GM19455 (cell line): Measurements from ENCODE around the gene MAT2B.
"Not testable (repeated sequence)": the region's sequence is repeated elsewhere in the genome, so short reads cannot be mapped to it uniquely, and the experiment has no call there.

Source experiments
- ATAC-seq: cut with Tn5 transposase; IDR thresholded peaks from one replicate; pipeline ENCODE4 v1.9.1; 2021; ENCODE audit not compliant: unreplicated experiment

MAT2B gene

DNA sequence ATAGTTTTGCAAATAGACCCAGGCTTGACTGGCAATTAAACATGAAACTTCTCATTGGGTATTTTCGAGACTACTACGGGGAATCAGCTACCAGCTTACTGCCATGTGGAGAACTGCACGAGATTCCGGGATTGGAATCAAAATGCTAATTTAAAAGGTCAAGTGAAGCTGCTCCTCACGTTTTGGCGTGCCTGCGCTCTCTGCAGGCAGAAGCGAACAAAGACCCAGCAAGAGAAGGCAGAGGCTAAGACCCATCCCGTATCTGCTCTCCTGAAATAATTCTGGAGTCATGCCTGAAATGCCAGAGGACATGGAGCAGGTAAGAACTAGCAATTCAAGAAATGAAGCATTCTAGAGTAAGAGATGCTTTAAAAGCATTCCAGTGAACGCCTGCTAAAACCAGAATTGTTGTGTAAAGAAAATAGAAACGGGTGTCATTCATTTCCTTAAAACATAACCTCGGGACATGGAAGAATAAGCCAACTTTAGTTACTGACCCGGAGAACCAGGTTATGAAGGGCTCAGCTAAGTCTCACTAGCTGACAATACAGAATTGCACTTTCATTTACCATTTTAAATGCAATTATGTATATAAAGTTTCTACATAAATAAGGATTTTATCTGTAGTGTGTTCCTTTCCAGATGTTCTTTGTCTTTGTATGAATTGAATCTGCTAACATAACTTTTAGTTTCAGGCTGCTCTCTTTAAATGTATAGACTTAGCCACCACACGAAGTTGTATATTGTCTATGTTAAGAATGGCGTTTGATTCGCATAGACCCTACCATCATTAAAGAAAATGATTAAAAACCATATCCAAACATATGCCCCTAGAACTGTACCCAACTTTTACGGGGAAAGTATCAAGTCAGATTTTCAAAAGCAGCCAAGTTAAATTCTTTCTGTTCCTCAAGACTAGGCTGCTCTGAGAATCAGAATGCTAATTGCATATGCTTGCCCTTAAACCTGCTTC lies 2.0 kb upstream of the MAT2B start:
- no peak for ATAC-seq

DNA sequence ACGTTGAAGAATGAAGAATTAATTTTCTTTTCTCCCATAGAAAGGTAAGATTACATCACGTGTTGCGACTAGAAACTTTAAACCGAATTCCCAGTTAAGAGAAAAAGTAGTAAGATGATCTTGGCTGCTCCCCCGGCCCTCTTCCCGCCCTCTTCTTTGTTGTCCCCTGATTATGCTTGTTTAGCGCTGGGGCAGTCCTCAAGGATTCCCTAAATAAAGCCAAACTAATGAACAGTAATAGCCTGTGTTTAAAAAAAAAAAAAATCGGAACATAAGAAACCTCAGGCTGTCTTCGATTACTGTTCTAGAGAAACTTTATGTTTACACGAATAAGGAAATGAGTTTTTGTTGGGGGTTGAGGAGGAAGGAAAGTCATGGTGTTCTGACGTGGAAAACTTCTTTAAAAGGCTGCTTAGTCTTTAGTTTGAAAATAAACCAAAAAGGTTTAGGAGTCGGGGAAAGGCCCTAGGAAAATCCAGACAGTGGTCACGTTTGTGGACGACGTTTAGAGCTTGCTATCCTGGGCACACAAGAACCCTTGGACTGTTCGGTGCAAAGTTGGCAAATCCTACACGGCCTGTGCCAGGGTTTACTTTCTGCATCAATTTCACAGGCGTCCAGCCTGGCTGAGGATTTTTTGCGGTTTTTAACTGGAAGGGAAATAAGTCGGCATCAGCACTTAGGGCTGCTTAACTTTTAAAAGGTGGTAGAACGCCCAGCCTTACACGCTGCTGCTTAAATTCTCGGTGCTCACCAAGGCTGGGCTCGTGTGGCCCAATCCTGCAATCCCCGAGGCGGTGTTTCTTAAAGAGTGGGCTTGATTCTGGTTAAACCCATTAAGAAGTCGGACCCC lies 1.1 kb upstream of the MAT2B start:
- ATAC-seq = no peak

DNA sequence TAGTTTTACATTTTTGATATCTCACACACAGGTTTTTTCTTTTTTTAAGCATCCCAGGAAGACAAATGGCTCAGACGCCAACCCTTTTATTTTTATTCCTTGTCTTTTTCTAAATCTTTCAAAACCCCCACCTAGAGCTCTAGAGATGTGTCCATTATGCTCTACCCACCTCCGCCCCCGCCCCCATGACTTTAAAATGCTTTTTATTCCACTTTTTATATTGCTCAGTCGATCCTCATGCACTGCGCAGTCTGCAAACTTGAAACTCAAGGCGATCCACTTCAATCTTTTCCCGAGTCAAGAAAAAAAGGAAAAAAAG lies 411 bp upstream of the MAT2B start:
- ATAC-seq = no peak

DNA sequence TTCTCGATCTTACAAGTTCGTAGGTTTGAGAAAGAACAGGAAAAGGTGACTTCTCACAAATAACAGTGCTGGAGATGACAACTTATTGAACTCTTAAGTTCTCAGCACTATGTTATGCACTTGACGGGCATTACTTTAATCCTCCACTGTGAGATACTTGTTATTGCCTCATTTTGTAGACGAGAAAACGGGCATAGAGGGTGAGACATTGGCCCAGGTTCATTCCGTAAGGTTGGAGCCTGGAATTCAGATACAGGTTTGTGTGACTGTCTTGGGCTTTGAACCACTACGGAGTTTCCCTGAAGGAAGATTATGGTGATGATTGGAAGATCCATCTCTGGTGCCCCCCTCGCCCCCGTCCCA lies 657 bp downstream of the MAT2B start:
- peak; percentile 14 for ATAC-seq

DNA sequence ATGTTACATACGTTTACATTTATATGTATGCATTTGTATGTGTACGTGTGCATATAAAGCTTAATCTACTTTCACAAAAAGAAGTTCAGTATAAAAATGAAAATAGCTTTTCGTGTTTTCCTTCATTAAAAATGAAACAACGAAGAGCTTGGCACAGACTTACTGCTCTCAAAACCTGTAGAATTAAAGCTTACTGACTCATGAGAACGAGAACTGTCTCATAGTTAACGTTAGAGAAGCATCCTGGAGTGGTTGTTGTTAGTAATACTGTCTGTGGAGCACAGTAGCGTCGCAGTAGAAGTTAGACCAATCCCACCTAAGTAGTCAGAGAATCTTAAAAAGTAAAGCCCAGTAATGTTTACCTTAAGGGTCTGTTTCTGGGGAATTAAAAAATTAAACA lies 1.3 kb downstream of the MAT2B start:
- no peak for ATAC-seq

DNA sequence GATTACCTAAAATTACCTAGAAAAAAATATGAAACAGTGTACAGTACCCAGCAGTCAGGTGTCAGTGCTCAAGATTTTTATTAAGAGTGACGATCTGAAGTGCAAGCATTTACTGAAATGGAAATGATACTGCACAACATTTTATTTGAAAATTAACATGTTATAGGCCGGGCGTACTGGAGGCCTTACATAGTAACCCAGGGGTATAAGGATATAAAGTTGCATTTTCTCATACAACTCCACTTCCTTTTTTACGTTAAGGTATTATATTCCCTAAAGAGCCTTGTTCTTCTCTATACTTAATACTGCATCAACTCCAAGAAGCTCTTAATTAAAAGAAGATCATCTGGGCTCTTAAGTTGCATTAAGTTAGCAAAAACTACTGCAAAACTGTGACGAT lies 3.3 kb downstream of the MAT2B start:
- ATAC-seq = no peak

DNA sequence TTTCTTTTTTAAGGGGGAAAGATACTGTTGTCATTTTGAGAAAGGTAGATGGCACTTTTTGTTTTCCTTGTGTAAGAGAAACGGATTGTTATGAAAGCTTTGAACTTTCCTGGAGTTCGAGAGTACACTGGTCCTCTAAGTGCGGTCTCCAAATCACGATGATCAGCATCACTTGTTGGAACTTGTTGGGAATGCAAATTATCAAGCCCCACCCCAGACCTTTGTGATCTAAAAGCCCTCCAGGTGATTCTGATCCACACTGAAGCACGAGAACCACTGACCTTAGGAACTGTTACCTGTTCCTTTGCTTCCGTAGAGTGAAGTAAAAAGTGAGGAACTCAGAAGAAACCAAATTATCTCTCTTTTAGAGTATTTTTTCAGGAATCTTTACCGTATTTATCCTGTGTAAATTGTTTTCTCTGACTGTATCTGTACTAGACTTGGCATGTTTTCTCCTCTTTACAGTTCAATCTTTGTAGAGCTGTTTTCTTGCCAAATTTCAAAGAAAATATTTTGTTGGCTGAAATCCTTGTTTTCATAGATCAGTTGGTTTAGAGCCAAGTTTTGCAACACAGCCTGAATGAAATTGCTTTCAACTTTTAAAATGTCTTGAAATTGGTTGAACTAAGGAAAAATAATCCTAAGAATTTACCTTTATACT lies 4.0 kb downstream of the MAT2B start:
- ATAC-seq = no peak

DNA sequence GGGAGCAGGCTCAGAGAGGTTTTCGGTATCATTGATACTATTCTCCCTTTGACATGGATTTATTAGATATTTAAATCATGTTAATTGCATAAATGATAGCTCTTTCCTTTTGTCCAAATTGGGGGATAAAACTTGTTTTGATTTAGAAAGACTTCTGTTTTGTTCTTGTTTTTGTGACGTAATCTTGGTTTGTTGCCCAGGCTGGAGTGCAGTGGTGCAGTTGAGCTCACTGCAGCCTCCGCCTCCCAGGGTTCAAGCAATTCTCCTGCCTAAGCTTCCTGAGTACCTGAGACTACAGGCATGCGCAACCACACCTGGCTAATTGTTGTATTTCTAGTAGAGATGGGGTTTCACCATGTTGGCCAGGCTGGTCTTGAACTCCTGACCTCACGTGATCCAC lies 7.1 kb downstream of the MAT2B start:
- ATAC-seq = no peak

DNA sequence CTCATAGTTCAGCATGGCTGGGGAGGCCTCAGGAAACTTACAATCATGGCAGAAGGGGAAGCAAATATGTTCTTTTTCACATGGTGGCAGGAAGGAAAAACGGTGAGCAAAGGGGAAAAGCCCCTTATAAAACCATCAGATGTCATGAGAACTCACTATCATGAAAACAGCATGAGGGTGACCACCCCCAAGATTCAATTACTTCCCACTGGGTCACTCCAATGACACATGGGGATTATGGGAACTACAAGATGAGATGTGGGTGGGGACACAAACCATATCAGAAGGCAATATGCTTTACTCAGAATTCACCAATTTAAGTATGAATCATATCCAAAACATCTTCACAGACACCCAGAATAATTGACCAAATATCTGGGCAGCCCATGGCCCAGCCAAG lies 19.7 kb downstream of the MAT2B start:
- ATAC-seq = no peak

DNA sequence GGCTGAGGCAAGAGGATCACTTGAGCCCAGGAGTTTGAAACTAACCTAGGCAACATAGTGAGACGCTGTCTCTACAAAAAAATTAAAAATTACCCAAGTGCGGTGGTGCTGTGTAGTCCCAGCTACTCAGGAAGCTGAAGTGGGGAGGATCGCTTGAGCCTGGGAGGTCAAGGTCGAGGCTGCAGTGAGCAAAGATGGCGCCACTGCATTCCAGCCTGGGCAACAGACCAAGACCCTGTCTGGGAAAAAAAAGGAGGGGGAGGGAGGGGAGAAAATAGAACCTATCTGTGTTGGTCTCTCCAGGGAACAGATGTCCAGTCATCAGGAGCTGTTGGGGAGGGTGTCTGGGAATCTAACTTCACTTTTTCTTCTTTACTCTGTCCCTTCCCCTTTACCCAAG lies 24.3 kb downstream of the MAT2B start:
- ATAC-seq = no peak

DNA sequence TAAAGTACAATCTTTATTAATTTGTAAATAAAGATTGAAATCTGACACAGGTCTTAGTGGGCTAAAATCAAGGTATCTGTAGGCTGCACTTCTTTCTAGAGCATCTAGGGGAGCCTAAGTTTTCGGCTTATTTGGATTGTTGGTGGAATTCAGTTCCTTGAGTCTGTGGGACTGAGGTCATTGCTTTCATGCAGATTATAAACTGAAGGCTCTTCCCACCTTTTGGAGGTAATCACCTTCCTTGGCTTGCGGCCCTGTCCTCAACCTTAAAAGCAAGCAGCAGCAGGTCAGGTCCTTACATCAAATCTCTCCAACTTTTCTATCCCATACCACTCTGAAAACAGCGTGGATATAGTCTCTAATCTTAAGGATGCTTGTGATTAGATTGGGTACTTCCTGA lies 25.9 kb downstream of the MAT2B start:
- ATAC-seq = no peak

DNA sequence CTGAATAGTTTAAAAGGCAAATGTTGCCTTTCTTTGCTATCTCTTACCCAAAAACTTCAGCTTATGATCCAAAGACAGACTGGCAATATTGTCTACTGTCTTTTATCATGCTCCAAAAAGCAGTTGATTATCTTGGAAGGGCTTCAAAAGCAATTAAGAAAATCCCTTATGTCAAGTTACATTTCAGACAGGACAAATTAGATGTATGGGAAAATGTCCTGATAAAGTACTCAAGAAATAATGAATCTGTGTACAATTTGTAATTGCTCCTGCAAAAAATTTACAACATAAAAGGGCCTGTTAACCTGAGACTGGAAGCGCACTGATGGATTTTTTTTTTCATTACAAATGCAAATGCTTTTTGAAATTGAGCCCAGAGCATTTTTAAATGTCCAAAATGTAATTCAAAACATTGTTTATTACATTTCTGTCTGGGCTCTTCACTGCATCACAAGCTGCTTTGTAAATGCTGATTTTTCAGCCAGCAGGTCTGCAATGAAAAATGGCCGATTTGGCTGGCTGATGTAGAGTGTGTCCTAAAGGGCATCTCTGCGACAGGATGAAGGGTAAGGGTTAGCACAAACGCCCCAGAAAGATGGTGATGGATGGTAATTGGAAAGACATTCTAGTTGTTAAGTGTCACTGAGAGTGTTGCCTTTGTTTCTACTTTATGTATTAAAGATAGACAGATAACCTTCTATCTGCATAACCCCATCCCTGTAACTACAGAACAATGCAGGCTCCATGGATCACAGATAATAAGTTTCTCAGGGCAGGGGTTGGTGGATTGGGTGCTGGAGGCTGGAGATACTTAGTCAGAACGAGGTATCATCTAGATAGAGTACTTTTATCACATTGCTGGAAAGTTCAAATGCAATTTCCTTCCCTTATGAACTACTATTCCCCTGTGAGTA lies 27.0 kb downstream of the MAT2B start:
- ATAC-seq = no peak

DNA sequence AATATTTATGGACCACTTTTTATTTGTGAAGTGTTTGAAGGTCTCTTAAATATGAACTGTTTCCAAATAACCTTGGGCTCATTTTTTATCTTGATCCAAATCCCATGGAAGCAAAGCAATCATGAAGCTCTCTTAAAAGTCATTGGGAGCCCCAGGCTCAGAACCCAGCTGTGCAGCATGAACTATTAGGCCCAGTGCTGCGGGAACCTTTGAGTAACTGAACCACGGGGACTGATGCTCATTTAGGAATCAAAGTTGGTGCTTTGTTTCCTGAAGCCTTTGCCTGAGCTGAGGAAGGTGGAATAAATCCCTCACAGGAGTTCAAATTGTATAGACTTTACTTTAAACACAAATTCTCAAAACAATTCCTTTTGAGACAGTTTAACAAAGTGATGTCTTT lies 27.8 kb downstream of the MAT2B start:
- ATAC-seq = no peak

DNA sequence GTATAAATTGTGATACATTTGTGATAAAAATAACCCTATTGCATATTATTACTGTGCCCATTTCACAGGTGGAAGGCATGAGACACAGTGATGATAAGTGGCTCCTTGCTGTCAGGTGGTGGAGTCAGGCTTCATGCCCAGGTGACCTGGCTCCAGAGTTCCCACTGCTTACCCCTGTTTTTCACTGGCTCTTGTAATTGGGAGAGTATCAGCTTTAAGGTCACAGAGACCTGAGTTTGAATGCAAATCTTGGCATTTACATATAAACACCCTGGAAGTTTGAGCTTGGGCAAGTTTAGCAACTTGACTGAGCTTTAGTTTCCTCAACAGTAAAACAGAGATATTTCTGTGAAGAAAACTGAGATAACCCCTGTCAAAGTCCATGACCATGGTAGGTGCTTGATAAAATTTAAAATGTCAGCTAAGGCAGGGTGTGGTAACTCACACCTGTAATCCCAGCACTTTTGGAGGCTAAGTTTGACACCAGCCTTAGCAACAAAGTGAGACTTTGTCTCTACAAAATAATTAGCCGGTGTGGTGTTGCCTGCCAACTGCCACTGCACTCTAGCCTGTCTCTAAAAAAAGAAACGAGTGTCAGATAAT lies 29.2 kb downstream of the MAT2B start:
- ATAC-seq = no peak

DNA sequence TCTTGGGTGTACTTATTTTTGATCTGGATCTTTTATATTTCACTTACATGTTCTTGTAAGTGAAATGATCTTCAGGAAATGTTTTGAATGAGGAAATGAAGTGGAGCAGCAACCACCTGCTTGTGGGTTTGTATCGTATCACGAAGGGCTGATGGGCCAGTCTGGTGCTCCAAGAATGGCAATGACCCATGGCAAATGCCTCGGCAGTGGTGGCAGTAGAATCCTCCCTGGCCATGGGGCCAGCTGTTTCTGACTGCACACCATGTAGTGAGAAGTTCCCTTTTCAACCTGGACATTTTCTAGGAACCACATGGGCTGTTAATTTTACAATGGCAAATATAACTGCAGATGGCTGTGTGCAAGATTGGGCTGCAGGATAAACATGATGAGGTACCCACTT lies 29.9 kb downstream of the MAT2B start:
- ATAC-seq = no peak

DNA sequence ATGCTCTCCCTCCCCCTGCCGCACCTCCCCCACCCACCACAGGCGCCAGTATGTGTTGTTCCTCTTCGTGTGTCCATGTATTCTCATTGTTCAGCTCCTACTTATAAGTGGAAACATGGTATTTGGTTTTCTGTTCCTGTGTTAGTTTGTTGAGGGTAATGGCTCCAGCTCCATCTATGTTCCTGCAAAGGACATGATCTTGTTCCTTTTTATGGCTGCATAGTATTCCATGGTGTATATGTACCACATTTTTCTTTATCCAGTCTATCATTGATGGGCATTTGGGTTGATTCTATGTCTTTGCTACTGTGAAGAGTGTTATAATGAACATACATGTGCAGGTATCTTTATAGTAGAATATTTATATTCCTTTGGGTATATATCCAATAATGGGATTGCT lies 31.0 kb downstream of the MAT2B start:
- not testable (repeated sequence) for ATAC-seq

DNA sequence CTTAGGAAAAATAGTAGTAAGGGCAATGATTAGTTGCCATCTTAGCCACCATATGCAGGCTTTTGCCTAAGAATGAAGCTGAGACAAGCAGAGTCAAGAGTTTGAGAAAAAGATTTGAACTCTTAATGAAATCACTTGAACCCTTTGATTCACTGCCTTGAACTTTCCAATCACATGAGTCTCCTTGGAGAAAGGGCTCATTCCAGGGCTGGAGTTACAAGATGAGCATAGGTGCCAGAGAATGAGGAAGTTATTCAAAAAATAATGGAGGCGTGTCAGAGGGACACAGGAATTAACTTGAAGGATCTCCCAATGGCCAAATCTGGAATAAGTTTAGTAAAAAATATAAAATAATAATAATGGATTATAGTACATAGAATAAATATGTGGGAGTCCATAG lies 35.3 kb downstream of the MAT2B start:
- no peak for ATAC-seq

DNA sequence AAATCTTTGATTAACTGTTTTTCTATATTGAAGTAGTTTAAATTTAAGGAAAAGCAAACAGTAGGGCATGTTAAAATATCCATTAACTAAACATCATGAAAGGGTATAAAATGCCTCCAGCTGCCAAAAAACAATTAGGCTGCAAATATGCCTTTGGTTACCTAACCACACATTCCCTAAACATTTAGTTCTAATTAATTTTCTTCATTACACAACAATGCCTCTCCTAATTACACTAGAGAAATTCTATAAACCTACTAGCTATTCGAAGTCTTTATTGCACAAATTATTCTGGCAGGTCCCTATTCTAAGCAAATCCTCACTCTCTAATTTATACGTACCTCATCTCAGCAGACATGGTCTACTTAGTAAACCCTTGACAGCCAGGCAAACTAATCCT lies 37.4 kb downstream of the MAT2B start:
- no peak for ATAC-seq

DNA sequence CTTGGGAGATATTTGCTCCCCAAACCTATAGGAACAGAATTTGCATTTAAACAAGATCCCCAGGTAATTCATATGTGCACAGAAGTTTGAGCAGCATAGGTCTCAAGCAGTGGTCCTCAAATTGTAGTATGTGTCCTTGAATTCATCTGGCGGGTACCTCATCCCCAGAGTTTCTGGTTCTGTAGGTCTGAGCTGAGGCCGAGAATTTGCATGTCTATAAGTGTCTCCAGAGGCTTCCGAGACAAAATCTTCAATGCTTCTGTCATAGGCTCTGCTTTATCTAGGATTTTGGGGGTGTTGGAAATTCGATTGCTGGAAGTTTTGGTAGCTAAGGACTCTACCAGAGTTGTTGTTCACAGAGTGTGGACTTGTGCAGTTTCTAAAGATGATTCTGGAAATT lies 38.6 kb downstream of the MAT2B start:
- no peak for ATAC-seq

DNA sequence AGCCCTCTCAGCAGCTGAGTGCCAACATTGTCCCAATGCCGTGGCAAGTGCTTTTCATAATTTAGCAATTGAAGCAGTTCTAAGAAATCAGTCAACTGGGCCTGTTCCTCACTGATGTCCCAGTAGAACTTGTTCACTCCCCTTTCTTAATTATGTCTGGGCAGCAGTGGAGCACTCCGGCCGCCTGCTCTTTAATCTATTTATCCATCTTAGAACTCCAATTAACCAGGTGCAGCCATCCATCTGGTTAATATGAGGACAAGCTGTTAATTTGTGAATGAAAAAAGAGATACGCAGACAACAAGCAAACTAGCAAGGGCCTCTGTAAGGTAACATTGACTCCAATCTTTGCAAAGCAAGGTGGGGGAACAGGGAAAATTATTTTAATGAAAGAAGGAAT lies 39.4 kb downstream of the MAT2B start:
- ATAC-seq = no peak
